Measurements from ENCODE around the gene DAO. TPM values are rescaled to one million over a fixed set of nuclear protein-coding genes. Genes with fewer than 3 reads are reported as not detected.

The DAO gene
- total and polyA plus RNA-seq, 2 donors (not counting 1 experiment from before 2014, with no cell fraction given) = not detected

- Histone ChIP-seq H3K79me2 (ENCODE audit: control insufficient read depth, insufficient read depth, low read length) (no peaks in the 10 kb centered on the region), H3K27me3 (ENCODE audit: control insufficient read depth, insufficient read depth, low read length) (no peaks in the 10 kb centered on the region), H4K20me1 (ENCODE audit: control insufficient read depth, extremely low read depth, insufficient read depth, low read length) (no peaks in the 10 kb centered on the region), H3K4me1 (ENCODE audit: control insufficient read depth, extremely low read depth, insufficient read depth, low read length) (no peaks in the 10 kb centered on the region), H3K9me3 (ENCODE audit: control insufficient read depth, insufficient read depth, low read depth, low read length) (no peaks in the 10 kb centered on the region), H3K36me3 (ENCODE audit: control insufficient read depth, insufficient read depth, low read length) (no peaks in the 10 kb centered on the region), H3K9ac (ENCODE audit: insufficient read depth, low read length) (no peak overlapping the region), H2AFZ (ENCODE audit: low read length) (no peak overlapping the region), H3K4me2 (ENCODE audit: extremely low read depth, insufficient read depth, low read length) (no peak overlapping the region), H3K27ac (ENCODE audit: insufficient read depth, low read length) (no peak overlapping the region), H3K4me3 (replicated peaks in 1 of 4; ENCODE audit: control extremely low read depth in 1 of 4, insufficient read depth in 1 of 4, low read depth in 3 of 4, low read length in 4 of 4) (no peak overlapping the region)
- no peak for DNase-seq (ENCODE audit: low read depth in 2 of 2)
- TF ChIP-seq EZH2 (IDR thresholded peaks at IDR 0.05; ENCODE audit: low read length, missing control alignments) (no peak), CTCF (conservative IDR thresholded peaks at IDR 0.05 in 1 of 2, IDR thresholded peaks at IDR 0.05 in 1 of 2; ENCODE audit: low read depth in 1 of 2, low read length in 2 of 2) (no peak)
Measured at GRCh38 chr12:108876550-108876949, 3.3 kb upstream of the DAO start.

DNA sequence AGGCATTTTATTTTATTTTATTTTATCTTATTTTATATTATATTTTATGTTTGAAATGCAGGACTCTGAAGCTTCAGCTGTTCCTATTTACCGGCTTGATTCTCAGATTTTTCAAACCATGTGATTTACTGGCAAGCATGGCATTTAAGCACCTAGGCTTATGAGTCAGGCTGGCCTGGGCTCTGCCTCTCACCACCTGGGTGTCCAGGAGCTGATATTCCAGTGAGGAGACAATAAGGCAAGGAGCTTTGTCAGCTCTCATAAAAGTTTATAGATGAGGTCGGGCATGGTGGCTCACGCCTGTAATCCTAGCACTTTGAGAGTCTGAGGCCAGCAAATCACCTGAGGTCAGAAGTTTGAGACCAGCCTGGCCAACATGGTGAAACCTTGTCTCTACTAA lies 2.1 kb downstream of the DAO start:
- no peak overlapping the region for H3K9ac ChIP-seq (ENCODE audit: insufficient read depth, low read length)
- no peaks in the 10 kb centered on the region for H3K36me3 ChIP-seq (ENCODE audit: control insufficient read depth, insufficient read depth, low read length)
- no peak overlapping the region for H3K27ac ChIP-seq (ENCODE audit: insufficient read depth, low read length)
- H2AFZ ChIP-seq (ENCODE audit: low read length) = no peak overlapping the region
- TF ChIP-seq EZH2 (IDR thresholded peaks at IDR 0.05; ENCODE audit: low read length, missing control alignments) (no peak), CTCF (conservative IDR thresholded peaks at IDR 0.05 in 1 of 2, IDR thresholded peaks at IDR 0.05 in 1 of 2; ENCODE audit: low read depth in 1 of 2, low read length in 2 of 2) (no peak)
- no peaks in the 10 kb centered on the region for H3K27me3 ChIP-seq (ENCODE audit: control insufficient read depth, insufficient read depth, low read length)
- H3K9me3 ChIP-seq (ENCODE audit: control insufficient read depth, insufficient read depth, low read depth, low read length) = no peaks in the 10 kb centered on the region
- no peaks in the 10 kb centered on the region for H3K4me1 ChIP-seq (ENCODE audit: control insufficient read depth, extremely low read depth, insufficient read depth, low read length)
- no peaks in the 10 kb centered on the region for H3K79me2 ChIP-seq (ENCODE audit: control insufficient read depth, insufficient read depth, low read length)
- no peaks in the 10 kb centered on the region for H4K20me1 ChIP-seq (ENCODE audit: control insufficient read depth, extremely low read depth, insufficient read depth, low read length)
- H3K4me2 ChIP-seq (ENCODE audit: extremely low read depth, insufficient read depth, low read length) = no peak overlapping the region
- H3K4me3 ChIP-seq (replicated peaks in 1 of 4; ENCODE audit: control extremely low read depth in 1 of 4, insufficient read depth in 1 of 4, low read depth in 3 of 4, low read length in 4 of 4) = no peak overlapping the region
- no peak for DNase-seq (ENCODE audit: low read depth in 2 of 2)

DNA sequence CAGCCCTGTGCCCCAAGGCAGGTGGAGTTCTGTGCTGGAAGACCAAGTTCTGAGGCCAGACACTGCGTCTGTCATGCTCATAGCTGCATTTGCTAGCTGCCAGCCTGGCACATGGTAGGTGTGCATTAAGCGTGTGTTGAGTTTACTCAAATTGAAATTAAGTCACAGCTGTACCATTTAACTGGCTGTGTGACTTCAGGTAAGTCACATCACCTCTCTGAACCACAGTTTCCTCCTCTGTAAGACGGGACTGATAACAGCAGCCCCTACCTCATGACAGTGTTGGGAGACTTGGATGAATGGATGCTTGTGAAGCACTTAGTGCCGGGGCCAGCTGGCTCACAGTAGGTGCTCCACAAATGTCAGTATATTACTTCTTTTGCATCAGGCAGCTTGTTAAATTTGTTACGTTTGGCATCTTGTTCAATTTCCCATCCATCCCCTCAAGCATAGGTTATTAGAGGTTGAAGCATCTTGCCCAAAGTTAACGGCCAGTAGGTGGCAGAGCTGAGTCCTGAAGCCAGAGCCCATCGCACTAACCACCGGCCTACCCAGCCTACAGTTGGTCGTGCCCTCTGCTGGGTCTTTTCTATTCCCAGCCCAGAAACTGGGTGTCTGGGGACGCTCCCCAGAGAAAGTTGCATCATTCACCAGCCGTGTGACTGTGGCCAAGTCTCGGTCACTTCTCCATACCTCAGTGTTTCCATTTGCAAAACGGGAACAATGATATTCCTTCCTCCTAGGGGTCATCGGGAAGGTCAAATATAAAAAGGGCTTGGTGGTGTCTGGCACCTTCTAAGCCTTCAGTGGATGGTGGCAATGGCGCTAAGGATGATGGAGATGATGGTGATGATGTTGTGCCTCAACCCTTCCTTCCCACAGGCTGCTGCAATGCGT lies 4.5 kb downstream of the DAO start:
- Histone ChIP-seq H4K20me1 (ENCODE audit: control insufficient read depth, extremely low read depth, insufficient read depth, low read length) (no peaks in the 10 kb centered on the region), H3K27me3 (ENCODE audit: control insufficient read depth, insufficient read depth, low read length) (no peaks in the 10 kb centered on the region), H3K27ac (ENCODE audit: insufficient read depth, low read length) (no peak overlapping the region), H3K4me1 (ENCODE audit: control insufficient read depth, extremely low read depth, insufficient read depth, low read length) (no peaks in the 10 kb centered on the region), H3K79me2 (ENCODE audit: control insufficient read depth, insufficient read depth, low read length) (no peaks in the 10 kb centered on the region), H3K36me3 (ENCODE audit: control insufficient read depth, insufficient read depth, low read length) (no peaks in the 10 kb centered on the region), H3K9ac (ENCODE audit: insufficient read depth, low read length) (no peak overlapping the region), H2AFZ (ENCODE audit: low read length) (no peak overlapping the region), H3K9me3 (ENCODE audit: control insufficient read depth, insufficient read depth, low read depth, low read length) (no peaks in the 10 kb centered on the region), H3K4me3 (replicated peaks in 1 of 4; ENCODE audit: control extremely low read depth in 1 of 4, insufficient read depth in 1 of 4, low read depth in 3 of 4, low read length in 4 of 4) (no peak overlapping the region), H3K4me2 (ENCODE audit: extremely low read depth, insufficient read depth, low read length) (no peak overlapping the region)
- peak in 1 of 2 donors; percentile 18 for DNase-seq (ENCODE audit: low read depth in 2 of 2)
- no peak for TF ChIP-seq EZH2 (IDR thresholded peaks at IDR 0.05; ENCODE audit: low read length, missing control alignments)
- TF ChIP-seq CTCF (conservative IDR thresholded peaks at IDR 0.05 in 1 of 2, IDR thresholded peaks at IDR 0.05 in 1 of 2; ENCODE audit: low read depth in 1 of 2, low read length in 2 of 2) = peak; percentile 34 to 53
